CD4-positive, alpha-beta T cell treated with Interleukin-12 subunit alpha and Interleukin-12 subunit beta, for 1 hour (primary cell): Measurements from ENCODE around the gene GCH1.
"Not testable (repeated sequence)": the region's sequence is repeated elsewhere in the genome, so short reads cannot be mapped to it uniquely, and the experiment has no call there.

Experiments used
- DNase-seq: peaks from one replicate; pipeline ENCODE4 v3.0.0-alpha.2; 2020

The GCH1 gene

GRCh38 chr14:54817506-54817905 lies 85.1 kb downstream of the GCH1 start:
- no peak for DNase-seq

- no peak for DNase-seq
Measured at GRCh38 chr14:54816450-54816849, 86.2 kb downstream of the GCH1 start.

GRCh38 chr14:54815515-54815914 lies 87.1 kb downstream of the GCH1 start:
- no peak for DNase-seq

- DNase-seq = no peak
Measured at GRCh38 chr14:54815016-54815415, 87.6 kb downstream of the GCH1 start.

GRCh38 chr14:54814076-54814475 lies 88.5 kb downstream of the GCH1 start:
- no peak for DNase-seq

- DNase-seq = no peak
Measured at GRCh38 chr14:54813081-54813480, 89.5 kb downstream of the GCH1 start.

- DNase-seq = no peak
Measured at GRCh38 chr14:54812617-54813016, 90.0 kb downstream of the GCH1 start.

GRCh38 chr14:54809767-54810166 lies 92.9 kb downstream of the GCH1 start:
- no peak for DNase-seq

GRCh38 chr14:54808326-54809161 lies 94.1 kb downstream of the GCH1 start:
- DNase-seq = no peak

- DNase-seq = no peak
Measured at GRCh38 chr14:54807881-54808280, 94.7 kb downstream of the GCH1 start.

- no peak for DNase-seq
Measured at GRCh38 chr14:54807428-54807827, 95.2 kb downstream of the GCH1 start.

GRCh38 chr14:54806616-54807015 lies 96.0 kb downstream of the GCH1 start:
- DNase-seq = no peak

- peak; percentile 70 for DNase-seq
Measured at GRCh38 chr14:54805445-54806322, 96.9 kb downstream of the GCH1 start.

GRCh38 chr14:54805070-54805444 lies 97.6 kb downstream of the GCH1 start:
- no peak for DNase-seq

- DNase-seq = no peak
Measured at GRCh38 chr14:54804538-54805041, 98.0 kb downstream of the GCH1 start.

- DNase-seq = no peak
Measured at GRCh38 chr14:54803926-54804537, 98.6 kb downstream of the GCH1 start.

- no peak for DNase-seq
Measured at GRCh38 chr14:54803396-54803795, 99.2 kb downstream of the GCH1 start.

GRCh38 chr14:54801482-54801881 lies 101.1 kb downstream of the GCH1 start:
- not testable (repeated sequence) for DNase-seq

GRCh38 chr14:54798465-54799124 lies 104.0 kb downstream of the GCH1 start:
- DNase-seq = no peak

- no peak for DNase-seq
Measured at GRCh38 chr14:54797986-54798385, 104.6 kb downstream of the GCH1 start.

- no peak for DNase-seq
Measured at GRCh38 chr14:54797556-54797955, 105.1 kb downstream of the GCH1 start.

- DNase-seq = no peak
Measured at GRCh38 chr14:54796961-54797360, 105.7 kb downstream of the GCH1 start.

- DNase-seq = no peak
Measured at GRCh38 chr14:54794796-54795195, 107.8 kb downstream of the GCH1 start.
